ENCODE results near the gene HES3.

The HES3 gene

DNA sequence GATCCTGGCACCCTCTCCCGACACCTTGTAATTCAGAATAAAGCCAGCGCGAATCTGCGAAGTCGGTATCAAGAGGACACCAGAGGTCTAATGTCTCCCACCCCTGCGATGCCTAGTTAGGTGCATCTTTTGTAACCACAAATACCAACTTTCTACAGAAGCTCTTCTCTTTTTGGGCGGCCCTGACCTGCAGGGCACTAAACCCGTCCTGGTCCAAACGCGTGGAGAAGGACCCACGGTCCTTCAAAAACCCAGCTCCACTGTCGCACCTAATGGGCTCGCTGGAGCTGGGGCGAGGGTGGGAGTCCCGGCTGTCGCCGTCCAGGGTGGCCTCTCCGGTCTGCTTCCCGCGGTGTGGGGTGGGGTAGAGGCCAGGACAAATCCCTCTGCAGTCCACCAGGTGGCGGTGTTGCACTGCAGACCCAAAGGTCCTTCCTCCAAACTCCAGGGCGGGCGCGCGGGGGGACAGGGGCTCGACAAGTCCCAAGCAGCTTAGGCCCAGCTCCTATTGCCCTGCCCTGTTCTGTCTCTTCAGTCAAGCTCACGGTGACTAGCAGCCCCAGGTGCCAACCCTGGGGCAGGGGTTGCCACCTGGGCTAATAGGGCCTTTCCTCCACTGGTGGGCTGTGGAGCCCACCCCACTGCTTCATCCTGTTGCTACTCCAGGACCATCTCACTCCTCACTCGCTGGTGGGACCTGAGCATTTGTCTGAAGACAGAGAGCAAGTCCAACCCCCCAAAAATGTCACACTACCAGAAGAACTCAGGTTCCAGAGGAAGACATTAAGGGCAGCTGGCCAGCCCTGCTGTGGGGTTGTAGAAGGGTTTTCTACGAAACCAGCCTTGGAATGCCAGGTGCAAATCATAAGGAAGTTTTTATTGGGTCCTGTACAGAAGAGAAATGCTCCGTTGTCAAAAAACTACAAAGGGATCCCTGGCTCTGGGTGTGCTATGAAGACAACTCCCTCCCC, 2.8 kb downstream of the HES3 start:
- peak; percentile 73 to 81 for DNase-seq

GRCh38 chr1:6247651-6248050, 3.7 kb downstream of the HES3 start:
- no peak for DNase-seq

DNA sequence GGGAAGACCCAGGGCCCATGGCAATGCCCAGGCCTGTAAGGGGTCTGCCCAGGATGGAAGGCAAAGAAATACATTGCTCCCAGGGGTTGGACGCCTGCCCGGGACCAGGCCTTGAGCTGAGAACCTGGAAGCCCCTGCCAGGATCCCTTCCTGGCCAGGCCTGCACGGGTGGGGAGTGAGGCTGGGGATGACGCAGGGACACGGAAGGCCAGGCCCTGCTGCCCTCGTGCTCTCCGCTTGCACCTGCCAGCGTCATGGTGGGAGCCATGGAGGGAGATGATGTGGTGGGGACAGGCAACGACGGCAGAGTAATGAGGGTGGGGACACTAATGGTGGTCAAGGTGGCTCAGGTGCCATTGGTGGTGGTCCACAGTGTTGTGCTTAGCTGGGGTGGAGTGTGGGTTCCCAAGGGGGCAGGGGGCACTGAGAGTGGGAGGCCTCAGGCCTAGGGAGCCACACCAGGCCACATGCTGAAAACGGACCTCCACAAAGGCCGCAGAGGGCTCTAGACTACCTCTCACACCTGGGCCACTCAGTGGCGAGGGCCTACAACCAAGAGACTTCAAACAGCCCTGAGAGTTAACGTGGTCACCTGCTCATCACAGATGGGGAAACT, 4.3 kb downstream of the HES3 start:
- DNase-seq, result no peak

GRCh38 chr1:6248932-6249738, 5.2 kb downstream of the HES3 start:
- no peak for DNase-seq

DNA sequence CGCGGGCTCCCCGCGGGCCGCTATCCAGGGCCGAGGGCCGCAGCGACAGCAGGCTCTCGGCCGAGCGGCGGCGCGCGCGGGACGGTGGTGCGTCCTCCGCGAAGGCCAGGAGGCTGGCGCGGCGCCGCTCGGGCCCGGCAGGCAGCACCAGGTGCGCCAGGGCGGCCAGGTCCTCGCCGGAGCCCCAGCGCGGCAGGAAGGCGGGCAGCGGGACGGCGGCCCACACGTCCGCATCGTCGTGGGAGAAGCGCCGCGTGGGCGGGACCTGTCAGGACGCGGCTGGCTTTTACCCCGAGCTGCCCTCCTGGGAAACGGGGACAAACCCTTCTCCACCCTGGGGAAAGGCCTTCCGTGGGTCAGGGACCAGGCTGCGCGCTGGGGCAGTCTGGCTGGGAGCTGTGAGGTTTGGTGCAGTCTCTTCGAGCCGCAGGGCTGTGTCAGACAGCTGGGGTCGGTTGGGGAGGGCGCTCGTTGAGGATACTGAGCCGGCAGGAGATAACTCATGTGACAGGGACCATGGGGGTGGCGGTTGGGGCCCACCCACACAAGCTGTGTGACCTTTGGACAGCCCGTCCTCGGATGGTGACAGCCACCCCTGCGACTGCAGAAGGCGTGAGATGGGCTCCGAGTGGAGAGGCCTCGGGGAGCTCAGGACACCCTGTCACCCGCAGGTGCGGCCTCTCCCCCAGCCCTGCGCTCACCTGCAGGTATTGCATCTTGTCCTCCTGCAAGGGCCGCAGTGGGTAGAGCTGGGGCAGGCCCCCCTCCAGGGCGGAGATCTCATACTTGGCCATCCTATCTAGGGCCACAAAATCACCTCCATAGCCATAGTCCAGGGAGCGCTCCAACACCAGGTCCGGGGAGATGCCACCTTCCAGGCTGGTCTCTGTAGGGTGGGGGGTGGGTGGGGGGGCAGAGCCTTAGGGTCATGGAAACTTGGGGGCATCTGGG, 6.0 kb downstream of the HES3 start:
- DNase-seq, result no peak

- DNase-seq, result no peak
Observed at GRCh38 chr1:6251233-6251632, 7.3 kb downstream of the HES3 start.

- DNase-seq, result no peak
Observed at GRCh38 chr1:6251681-6252373, 7.8 kb downstream of the HES3 start.

DNA sequence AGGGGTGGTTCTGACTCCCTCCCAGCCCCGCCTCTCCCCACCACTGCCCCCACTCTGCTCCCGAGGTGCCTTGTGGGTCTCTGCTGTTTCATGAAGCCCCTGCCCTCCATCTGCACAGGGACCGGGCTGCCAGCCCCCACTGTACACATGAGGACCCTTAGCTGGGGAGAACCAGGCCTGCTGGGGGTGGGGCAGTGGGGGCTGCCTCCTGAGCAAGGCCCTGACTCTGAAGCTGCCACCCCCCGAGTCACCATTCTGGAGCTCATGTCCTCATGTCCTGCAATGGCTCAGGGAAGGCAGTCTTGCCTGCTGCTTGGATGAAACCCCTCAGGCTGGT, 8.4 kb downstream of the HES3 start:
- no peak for DNase-seq

- DNase-seq, result no peak
Observed at GRCh38 chr1:6253380-6253779, 9.4 kb downstream of the HES3 start.

GRCh38 chr1:6254691-6255090, 10.7 kb downstream of the HES3 start:
- no peak for DNase-seq

- no peak for DNase-seq
Observed at GRCh38 chr1:6256645-6257044, 12.7 kb downstream of the HES3 start.

GRCh38 chr1:6257541-6258069, 13.6 kb downstream of the HES3 start:
- DNase-seq, result no peak

DNA sequence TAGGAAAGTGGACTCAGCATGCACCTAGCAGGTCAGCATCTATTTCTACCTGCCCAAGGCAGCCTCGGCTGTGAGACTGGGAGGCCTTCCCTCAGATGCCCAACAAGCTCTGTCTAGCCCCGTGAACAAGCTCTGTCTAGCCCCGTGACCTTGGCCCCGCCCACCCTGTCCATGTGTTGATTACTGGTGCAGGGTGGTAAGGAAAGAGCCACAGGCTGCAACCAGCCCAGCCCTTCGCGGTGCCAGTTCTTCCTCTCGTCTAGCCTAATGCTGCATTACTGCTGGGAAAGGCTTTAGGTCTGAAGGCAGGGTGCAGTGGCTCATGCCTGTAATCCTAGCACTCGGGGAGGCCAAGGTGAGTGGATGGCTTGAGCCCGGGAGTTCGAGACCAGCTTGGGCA, 14.7 kb downstream of the HES3 start:
- DNase-seq, result no peak

- DNase-seq, result peak; percentile 82 to 83
Observed at GRCh38 chr1:6259491-6260362, 15.7 kb downstream of the HES3 start.

- DNase-seq, result no peak
Observed at GRCh38 chr1:6260433-6260934, 16.5 kb downstream of the HES3 start.

DNA sequence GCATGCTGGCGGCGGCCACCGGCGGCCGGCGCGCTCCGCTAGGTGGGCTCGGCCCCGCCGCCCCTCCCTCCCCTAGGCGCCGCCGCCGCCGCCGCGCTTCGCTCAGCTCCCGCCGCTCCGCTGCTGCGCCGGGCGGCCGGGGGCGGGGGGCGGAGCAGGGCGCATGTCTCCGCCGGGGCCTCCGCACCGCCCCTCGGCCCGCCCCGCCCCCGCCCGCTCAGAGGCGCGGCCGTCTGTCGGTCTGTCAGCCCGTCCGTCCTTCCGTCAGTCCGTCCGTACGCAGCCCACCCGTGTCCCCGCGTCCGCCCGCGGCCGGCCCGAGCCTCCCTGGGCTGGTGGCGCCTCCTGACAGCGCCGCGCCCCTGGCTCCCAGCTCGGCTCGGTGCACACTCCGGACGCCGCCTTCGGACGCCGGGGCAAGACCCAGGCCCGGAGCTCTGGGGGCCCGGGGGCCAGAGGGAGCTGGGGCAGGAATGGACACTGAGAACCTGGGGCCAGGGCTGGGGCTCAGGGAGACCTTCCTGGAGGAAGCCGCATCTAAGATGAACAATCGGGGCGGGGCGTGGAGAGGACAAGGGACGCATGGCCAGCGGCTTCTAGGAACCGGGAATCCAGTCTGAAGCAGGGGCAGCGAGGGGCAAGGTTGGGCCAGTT, 17.1 kb downstream of the HES3 start, which contains the start of gene GPR153:
TSS of gene GPR153 (minus strand) at position 138 of the 654 bp plus-strand sequence. CDS start 6,193 bp downstream, outside the sequence.
- peak; percentile 26 to 49 for DNase-seq

DNA sequence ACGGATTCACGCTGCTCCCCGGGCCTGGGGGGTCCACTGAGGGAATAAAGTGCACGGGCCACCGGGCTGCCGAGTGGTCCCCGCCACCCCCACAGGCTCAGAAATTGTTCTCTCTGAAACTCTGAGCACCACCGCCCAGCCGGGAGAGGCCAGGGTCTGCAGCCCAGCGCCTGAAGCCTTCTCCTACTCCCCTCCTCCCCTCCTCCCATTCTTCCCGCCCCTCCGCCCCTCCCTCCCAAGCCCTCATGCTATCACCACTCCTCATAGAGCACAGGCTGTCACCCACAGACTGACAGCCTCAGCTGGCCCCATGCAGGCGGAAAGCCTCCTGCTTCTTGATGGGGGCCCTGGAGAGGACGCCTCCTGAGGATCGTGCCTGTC, 17.6 kb downstream of the HES3 start:
- no peak for DNase-seq

GRCh38 chr1:6262555-6263420, 18.8 kb downstream of the HES3 start:
- DNase-seq, result no peak

- no peak for DNase-seq
Observed at GRCh38 chr1:6263716-6264115, 19.7 kb downstream of the HES3 start.

All from CD4-positive, alpha-beta T cell treated with Interferon alpha-2 for 1 hour (primary cell).